Calu3 (cell line): ENCODE results near the gene MRPL24. TPM values are rescaled to one million over a fixed set of nuclear protein-coding genes. Genes with fewer than 3 reads are reported as not detected.
A peak's percentile ranks its signal among the peaks of the same experiment; 100 is the strongest.

Source experiments
- Bru-seq: library from RNA; stranded (reverse); fragments of 400-500 nt; gene quantifications from one replicate; lab custom pipeline; 2021; lab: Mats Ljungman, UMichigan
- BruChase-seq, 2 experiments: library from RNA; stranded (reverse); fragments of 400-500 nt; gene quantifications; one replicate each; lab custom pipeline; 2021; lab: Mats Ljungman, UMichigan
- BruUV-seq: library from RNA; stranded (reverse); fragments of 400-500 nt; replicated peaks from 2 replicates; lab custom pipeline; 2021; lab: Mats Ljungman, UMichigan
- CTCF ChIA-PET: fragments of 300-600 bp; sonication (Branson Sonifier 250); formaldehyde crosslinking; loops from one replicate; lab custom pipeline; 2022; ENCODE audit warnings: antibody characterized with exemption; lab: Charles Lee
- DNase-seq: peaks from one replicate; pipeline ENCODE4 v3.0.0; 2022
- H3K27ac Mint-ChIP-seq: one replicate; pipeline ENCODE4 v1.8.0; 2022; ENCODE audit warnings: mixed read lengths; ENCODE audit not compliant: unreplicated experiment
- H3K27me3 Mint-ChIP-seq: one replicate; pipeline ENCODE4 v1.8.0; 2022; ENCODE audit warnings: mixed read lengths; ENCODE audit not compliant: unreplicated experiment
- H3K36me3 Mint-ChIP-seq: one replicate; pipeline ENCODE4 v1.8.0; 2022; ENCODE audit warnings: mild to moderate bottlenecking, moderate library complexity, mixed read lengths; ENCODE audit not compliant: insufficient read depth, unreplicated experiment
- H3K4me1 Mint-ChIP-seq: one replicate; pipeline ENCODE4 v1.8.0; 2022; ENCODE audit warnings: mild to moderate bottlenecking, low read depth, mixed read lengths; ENCODE audit not compliant: unreplicated experiment
- H3K4me3 Mint-ChIP-seq: one replicate; pipeline ENCODE4 v1.8.0; 2022; ENCODE audit warnings: mild to moderate bottlenecking, low read depth, moderate library complexity, mixed read lengths; ENCODE audit not compliant: unreplicated experiment
- H3K9me3 Mint-ChIP-seq: one replicate; pipeline ENCODE4 v1.8.0; 2022; ENCODE audit warnings: low read depth, mixed read lengths; ENCODE audit not compliant: unreplicated experiment
- intact Hi-C: fragments of 100-400 bp; cut with micrococcal nuclease; formaldehyde crosslinking; loops from one replicate; pipeline ENCODE4 v1.10.0; 2022; ENCODE audit not compliant: unreplicated experiment
- long read RNA-seq: library from polyadenylated mRNA; stranded (forward); transcript quantifications from one replicate; pipeline ENCODE4 v2.0.0, GENCODE V29; 2022
- total RNA-seq: library from RNA; stranded (reverse); gene quantifications from 2 replicates; pipeline ENCODE4 v1.2.3, GENCODE V29; 2022
- TF ChIP-seq, protein P1 (sequence below): fragments of 200-600 bp; IDR thresholded peaks from one replicate; pipeline ENCODE4 v1.8.0; 2022; ENCODE audit warnings: antibody characterized with exemption; ENCODE audit not compliant: unreplicated experiment

MRPL24 gene
- total RNA-seq: 130 and 138 TPM in 2 replicates
- Bru-seq, nascent RNA: percentile 86 among the genes with signal in this experiment
- percentile 93 among the genes with signal in this experiment for BruChase-seq, experiment 1, labeled RNA remaining after a 6-hour chase
- BruChase-seq, experiment 2, labeled RNA remaining after a 2-hour chase: percentile 85 among the genes with signal in this experiment
- long read RNA-seq, transcript MRPL24-201 (6 exons, 883 nt): minor isoform, 17 of 280 reads
- long read RNA-seq, transcript MRPL24-202 (6 exons, 883 nt): major isoform, 19 of 280 reads
- long read RNA-seq, partial matches to known transcripts: 3 of 280 reads
- long read RNA-seq, other reads (novel, unspliced or antisense): 237 of 280 reads

DNA sequence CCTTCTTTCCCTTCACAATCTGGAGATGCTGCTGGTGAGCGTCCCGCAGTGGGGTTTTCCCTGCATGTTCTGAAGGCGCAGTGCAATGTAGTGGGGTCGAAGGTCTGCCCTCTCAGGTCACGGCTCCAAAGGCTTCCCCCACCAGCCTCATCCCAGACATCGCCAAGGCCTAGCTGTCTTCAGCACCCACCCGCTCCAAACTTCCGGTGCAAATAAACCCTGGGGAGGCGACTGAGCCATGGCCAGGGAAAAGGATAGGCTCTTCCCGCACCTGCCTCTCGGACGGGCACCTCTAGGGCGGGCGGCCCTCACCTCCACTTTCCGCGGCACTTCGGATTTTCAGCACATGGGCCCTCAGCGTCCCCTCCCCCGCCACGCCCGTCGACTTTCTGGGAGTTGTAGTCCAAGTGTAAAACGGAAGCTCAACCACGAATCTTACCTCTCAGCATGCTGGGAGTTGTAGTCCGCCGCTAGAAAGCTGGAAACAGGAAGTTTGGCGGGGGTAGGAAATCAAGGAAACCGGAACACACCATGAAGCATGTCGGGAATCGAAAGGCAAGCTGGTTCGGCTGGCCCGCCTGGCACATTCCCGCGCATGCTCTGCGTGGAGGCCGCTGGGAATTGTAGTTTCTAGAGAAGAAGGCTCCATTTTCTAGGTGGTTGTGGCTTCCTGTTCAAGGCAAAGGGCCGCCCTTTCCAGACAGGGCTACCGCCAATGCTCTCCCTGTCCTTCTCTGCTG lies at the start of gene MRPL24:
Gene MRPL24, minus strand, starts transcription at position 348 of the 740 bp plus-strand sequence. CDS start 2,384 bp downstream, outside the sequence.
- CTCF ChIA-PET: interaction anchor here (0.6 to 1.9 kb wide), 11 partner anchors 9 to 187 kb away, joined by 3 to 13 read pairs (median 4); partner anchors contain the start of genes HDGF, ISG20L2, METTL25B and PRCC
- Mint-ChIP-seq H3K27me3 (no peaks in the 10 kb centered on the region), H3K9me3 (no peaks in the 10 kb centered on the region), H3K4me3 (peak within 1 kb of the TSS; percentile 96), H3K27ac (peak within 1 kb of the TSS; percentile 74), H3K4me1 (peaks cover 47% of the 10 kb centered on the region), H3K36me3 (peaks cover 85% of the 10 kb centered on the region)
- BruUV-seq: no TSS peak
- TF ChIP-seq, protein P1, sequence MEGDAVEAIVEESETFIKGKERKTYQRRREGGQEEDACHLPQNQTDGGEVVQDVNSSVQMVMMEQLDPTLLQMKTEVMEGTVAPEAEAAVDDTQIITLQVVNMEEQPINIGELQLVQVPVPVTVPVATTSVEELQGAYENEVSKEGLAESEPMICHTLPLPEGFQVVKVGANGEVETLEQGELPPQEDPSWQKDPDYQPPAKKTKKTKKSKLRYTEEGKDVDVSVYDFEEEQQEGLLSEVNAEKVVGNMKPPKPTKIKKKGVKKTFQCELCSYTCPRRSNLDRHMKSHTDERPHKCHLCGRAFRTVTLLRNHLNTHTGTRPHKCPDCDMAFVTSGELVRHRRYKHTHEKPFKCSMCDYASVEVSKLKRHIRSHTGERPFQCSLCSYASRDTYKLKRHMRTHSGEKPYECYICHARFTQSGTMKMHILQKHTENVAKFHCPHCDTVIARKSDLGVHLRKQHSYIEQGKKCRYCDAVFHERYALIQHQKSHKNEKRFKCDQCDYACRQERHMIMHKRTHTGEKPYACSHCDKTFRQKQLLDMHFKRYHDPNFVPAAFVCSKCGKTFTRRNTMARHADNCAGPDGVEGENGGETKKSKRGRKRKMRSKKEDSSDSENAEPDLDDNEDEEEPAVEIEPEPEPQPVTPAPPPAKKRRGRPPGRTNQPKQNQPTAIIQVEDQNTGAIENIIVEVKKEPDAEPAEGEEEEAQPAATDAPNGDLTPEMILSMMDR: no peak
- intact Hi-C loops: loop anchor here (1.0 kb wide), 1 partner anchor 26 kb away; the partner anchor contains the start of gene PRCC
- DNase-seq: peak; percentile 97

DNA sequence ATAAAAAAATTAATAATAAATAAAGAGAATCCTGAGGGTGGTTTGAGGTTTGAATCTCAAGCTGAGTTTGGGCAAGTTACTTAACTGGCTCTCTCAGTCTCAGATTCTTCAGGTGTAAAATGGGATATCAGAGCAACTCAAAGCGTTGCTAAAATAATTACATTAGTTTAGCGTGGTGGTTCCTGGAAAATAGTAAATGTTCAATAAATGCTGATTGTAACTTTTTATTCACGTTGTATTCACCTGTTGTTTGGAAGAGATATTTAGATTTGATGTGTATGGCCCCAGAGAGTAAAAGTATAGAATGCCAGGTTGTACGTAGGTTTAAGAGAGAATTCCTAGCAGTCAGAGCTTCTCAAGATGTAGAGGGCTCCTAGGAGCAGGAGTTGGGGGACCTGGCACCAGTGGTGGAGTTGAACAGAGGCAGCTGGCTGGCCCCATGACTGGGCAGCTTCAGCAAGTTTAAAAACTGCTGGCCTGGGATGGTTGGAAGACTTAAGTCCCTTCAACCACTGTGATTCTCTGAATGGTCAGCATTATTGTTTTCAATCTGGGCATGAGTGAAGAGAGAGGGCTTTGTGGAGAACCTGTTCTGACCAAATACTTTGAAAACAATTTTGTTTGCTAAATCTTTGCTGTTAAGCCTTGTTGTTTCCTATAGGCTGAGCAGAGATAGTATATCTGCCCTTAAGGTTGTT lies 48.9 kb upstream of the MRPL24 start:
- no TSS peak for BruUV-seq

DNA sequence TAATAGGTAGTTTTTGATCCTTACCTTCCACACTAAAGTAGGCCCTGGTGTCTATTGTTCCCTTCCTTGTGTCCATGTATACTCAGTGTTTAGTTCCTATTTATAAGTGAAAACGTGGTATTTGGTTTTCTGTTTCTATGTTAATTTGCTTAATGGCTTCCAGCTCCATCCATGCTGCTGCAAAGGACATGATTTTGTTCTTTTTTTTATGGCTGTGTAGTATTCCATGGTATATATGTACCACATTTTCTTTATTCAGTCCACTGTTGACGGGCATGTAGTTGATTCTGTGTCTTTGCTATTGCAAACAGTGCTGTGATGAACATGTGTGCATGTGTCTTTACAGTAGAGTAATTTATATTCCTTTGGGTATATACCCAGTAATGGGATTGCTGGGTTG lies 47.2 kb upstream of the MRPL24 start:
- no peaks in the 10 kb centered on the region for H3K4me1 Mint-ChIP-seq
- TF ChIP-seq, protein P1: no peak
- BruUV-seq: no TSS peak
- peaks cover 44% of the 10 kb centered on the region for H3K36me3 Mint-ChIP-seq
- CTCF ChIA-PET: interaction anchor here (0.7 kb wide), 2 partner anchors 41 to 69 kb away, joined by 6 to 7 read pairs; no protein-coding TSS in a partner anchor
- intact Hi-C loops: no loop called here
- no peaks in the 10 kb centered on the region for H3K27me3 Mint-ChIP-seq
- H3K27ac Mint-ChIP-seq: no peak overlapping the region
- H3K4me3 Mint-ChIP-seq: no peak overlapping the region
- no peak for DNase-seq
- no peaks in the 10 kb centered on the region for H3K9me3 Mint-ChIP-seq

More for the DNA sequence above, 48.9 kb upstream of the MRPL24 start:
- no peaks in the 10 kb centered on the region for H3K27me3 Mint-ChIP-seq
- H3K4me1 Mint-ChIP-seq: no peaks in the 10 kb centered on the region
- peaks cover 54% of the 10 kb centered on the region for H3K36me3 Mint-ChIP-seq
- H3K9me3 Mint-ChIP-seq: no peaks in the 10 kb centered on the region
- H3K27ac Mint-ChIP-seq: no peak overlapping the region
- H3K4me3 Mint-ChIP-seq: no peak overlapping the region
- TF ChIP-seq, protein P1: no peak
- CTCF ChIA-PET: no interaction called here
- intact Hi-C loops: no loop called here
- no peak for DNase-seq

GRCh38 chr1:156786640-156787039 lies 45.8 kb upstream of the MRPL24 start:
- no peak overlapping the region for H3K4me3 Mint-ChIP-seq
- intact Hi-C loops: no loop called here
- BruUV-seq: TSS peak; percentile 23
- peaks cover 44% of the 10 kb centered on the region for H3K36me3 Mint-ChIP-seq
- no peaks in the 10 kb centered on the region for H3K9me3 Mint-ChIP-seq
- TF ChIP-seq, protein P1: no peak
- CTCF ChIA-PET: interaction anchor here (0.6 kb wide), 1 partner anchor 1918 kb away, joined by 6 read pairs; no protein-coding TSS in a partner anchor
- H3K4me1 Mint-ChIP-seq: no peaks in the 10 kb centered on the region
- H3K27ac Mint-ChIP-seq: no peak overlapping the region
- no peak for DNase-seq
- no peaks in the 10 kb centered on the region for H3K27me3 Mint-ChIP-seq
